ENCODE results near the gene IGF2.

Gene IGF2

GRCh38 chr11:2153581-2154194 lies 14.5 kb upstream of the IGF2 start:
- DNase-seq (ENCODE audit: low spot score), result no peak

GRCh38 chr11:2151500-2152257 lies 12.5 kb upstream of the IGF2 start:
- DNase-seq (ENCODE audit: low spot score), result peak; percentile 73

- peak; percentile 48 for DNase-seq (ENCODE audit: low spot score)
Measured at GRCh38 chr11:2149864-2150847, 11.0 kb upstream of the IGF2 start.

GRCh38 chr11:2149460-2149859 lies 10.3 kb upstream of the IGF2 start:
- no peak for DNase-seq (ENCODE audit: low spot score)

- no peak for DNase-seq (ENCODE audit: low spot score)
Measured at GRCh38 chr11:2148595-2148994, 9.4 kb upstream of the IGF2 start.

GRCh38 chr11:2147391-2147790 lies 8.2 kb upstream of the IGF2 start:
- DNase-seq (ENCODE audit: low spot score), result no peak

GRCh38 chr11:2146051-2146450 lies 6.9 kb upstream of the IGF2 start:
- DNase-seq (ENCODE audit: low spot score), result no peak

GRCh38 chr11:2144544-2145248 lies 5.5 kb upstream of the IGF2 start:
- no peak for DNase-seq (ENCODE audit: low spot score)

- DNase-seq (ENCODE audit: low spot score), result no peak
Measured at GRCh38 chr11:2143799-2144543, 4.8 kb upstream of the IGF2 start.

- DNase-seq (ENCODE audit: low spot score), result no peak
Measured at GRCh38 chr11:2143477-2143798, 4.2 kb upstream of the IGF2 start.

- no peak for DNase-seq (ENCODE audit: low spot score)
Measured at GRCh38 chr11:2142762-2143202, 3.6 kb upstream of the IGF2 start.

- DNase-seq (ENCODE audit: low spot score), result no peak
Measured at GRCh38 chr11:2142300-2142759, 3.1 kb upstream of the IGF2 start.

- no peak for DNase-seq (ENCODE audit: low spot score)
Measured at GRCh38 chr11:2140411-2141400, 1.5 kb upstream of the IGF2 start.

- no peak for DNase-seq (ENCODE audit: low spot score)
Measured at GRCh38 chr11:2139621-2140337, 590 bp upstream of the IGF2 start.

- no peak for DNase-seq (ENCODE audit: low spot score)
Measured at GRCh38 chr11:2138431-2139122, 612 bp downstream of the IGF2 start.

- DNase-seq (ENCODE audit: low spot score), result no peak
Measured at GRCh38 chr11:2138068-2138430, 1.1 kb downstream of the IGF2 start.

GRCh38 chr11:2137202-2138067 lies 1.8 kb downstream of the IGF2 start:
- DNase-seq (ENCODE audit: low spot score), result no peak

GRCh38 chr11:2136952-2137201 lies 2.3 kb downstream of the IGF2 start:
- no peak for DNase-seq (ENCODE audit: low spot score)

Data from RKO (cell line).